ENCODE results near the gene SH3PXD2A. TPM values are rescaled to one million over a fixed set of nuclear protein-coding genes. Genes with fewer than 3 reads are reported as not detected.

The SH3PXD2A gene
- total RNA-seq, 2 experiments from 2014 or later: 14.8 to 16.0 TPM

GRCh38 chr10:103632247-103632642, 223.1 kb downstream of the SH3PXD2A start:
- no peaks in the 10 kb centered on the region for H3K27me3 Mint-ChIP-seq
- peaks cover 12% of the 10 kb centered on the region for H3K4me1 Mint-ChIP-seq
- POLR2A ChIA-PET: no interaction called here
- ATAC-seq (ENCODE audit: low read depth) (no peak), DNase-seq (no peak)
- no peaks in the 10 kb centered on the region for H3K9me3 Mint-ChIP-seq
- no peak overlapping the region for H3K4me3 Mint-ChIP-seq
- no peaks in the 10 kb centered on the region for H3K36me3 Mint-ChIP-seq
- H3K27ac Mint-ChIP-seq: no peak overlapping the region

- ATAC-seq (ENCODE audit: low read depth) (no peak), DNase-seq (no peak)
- peaks cover 12% of the 10 kb centered on the region for H3K4me1 Mint-ChIP-seq
- no peaks in the 10 kb centered on the region for H3K9me3 Mint-ChIP-seq
- H3K36me3 Mint-ChIP-seq: no peaks in the 10 kb centered on the region
- POLR2A ChIA-PET: no interaction called here
- no peaks in the 10 kb centered on the region for H3K27me3 Mint-ChIP-seq
- no peak overlapping the region for H3K4me3 Mint-ChIP-seq
- H3K27ac Mint-ChIP-seq: no peak overlapping the region
Measured at GRCh38 chr10:103630156-103630555, 225.2 kb downstream of the SH3PXD2A start.

GRCh38 chr10:103629581-103629980, 225.8 kb downstream of the SH3PXD2A start:
- no peak for DNase-seq
- no peak overlapping the region for H3K27ac Mint-ChIP-seq
- no peaks in the 10 kb centered on the region for H3K27me3 Mint-ChIP-seq
- peaks cover 12% of the 10 kb centered on the region for H3K4me1 Mint-ChIP-seq
- H3K36me3 Mint-ChIP-seq: no peaks in the 10 kb centered on the region
- no peak overlapping the region for H3K4me3 Mint-ChIP-seq
- no peak for ATAC-seq (ENCODE audit: low read depth)
- no peaks in the 10 kb centered on the region for H3K9me3 Mint-ChIP-seq
- POLR2A ChIA-PET: no interaction called here

- no peak overlapping the region for H3K27ac Mint-ChIP-seq
Measured at GRCh38 chr10:103627893-103628292, 227.5 kb downstream of the SH3PXD2A start.

GRCh38 chr10:103627111-103627892, 228.1 kb downstream of the SH3PXD2A start:
- no peak overlapping the region for H3K4me3 Mint-ChIP-seq
- no peaks in the 10 kb centered on the region for H3K27me3 Mint-ChIP-seq
- H3K9me3 Mint-ChIP-seq: no peaks in the 10 kb centered on the region
- ATAC-seq (ENCODE audit: low read depth) (no peak), DNase-seq (no peak)
- peaks cover 9% of the 10 kb centered on the region for H3K4me1 Mint-ChIP-seq
- POLR2A ChIA-PET: no interaction called here
- H3K27ac Mint-ChIP-seq: no peak overlapping the region
- peaks cover 2% of the 10 kb centered on the region for H3K36me3 Mint-ChIP-seq

More at GRCh38 chr10:103627893-103628292, 227.5 kb downstream of the SH3PXD2A start:
- Mint-ChIP-seq H3K9me3 (no peaks in the 10 kb centered on the region), H3K4me1 (peaks cover 11% of the 10 kb centered on the region), H3K36me3 (peaks cover 2% of the 10 kb centered on the region), H3K4me3 (no peak overlapping the region), H3K27me3 (no peaks in the 10 kb centered on the region)
- DNase-seq (no peak), ATAC-seq (ENCODE audit: low read depth) (no peak)
- POLR2A ChIA-PET: no interaction called here

- DNase-seq (no peak), ATAC-seq (ENCODE audit: low read depth) (no peak)
- peaks cover 2% of the 10 kb centered on the region for H3K36me3 Mint-ChIP-seq
- H3K27me3 Mint-ChIP-seq: no peaks in the 10 kb centered on the region
- H3K4me3 Mint-ChIP-seq: no peak overlapping the region
- H3K27ac Mint-ChIP-seq: no peak overlapping the region
- H3K9me3 Mint-ChIP-seq: no peaks in the 10 kb centered on the region
- peaks cover 3% of the 10 kb centered on the region for H3K4me1 Mint-ChIP-seq
- POLR2A ChIA-PET: no interaction called here
Measured at GRCh38 chr10:103626178-103626577, 229.2 kb downstream of the SH3PXD2A start.

- DNase-seq (no peak), ATAC-seq (ENCODE audit: low read depth) (no peak)
- Mint-ChIP-seq H3K9me3 (no peaks in the 10 kb centered on the region), H3K4me3 (no peak overlapping the region), H3K27ac (no peak overlapping the region), H3K4me1 (no peaks in the 10 kb centered on the region), H3K36me3 (peaks cover 4% of the 10 kb centered on the region), H3K27me3 (no peaks in the 10 kb centered on the region)
- POLR2A ChIA-PET: no interaction called here
Measured at GRCh38 chr10:103622935-103623574, 232.3 kb downstream of the SH3PXD2A start.

- peaks cover 4% of the 10 kb centered on the region for H3K36me3 Mint-ChIP-seq
- no peaks in the 10 kb centered on the region for H3K4me1 Mint-ChIP-seq
- no peak overlapping the region for H3K4me3 Mint-ChIP-seq
- no peaks in the 10 kb centered on the region for H3K27me3 Mint-ChIP-seq
- no peak overlapping the region for H3K27ac Mint-ChIP-seq
- H3K9me3 Mint-ChIP-seq: no peaks in the 10 kb centered on the region
- DNase-seq: no peak
- POLR2A ChIA-PET: no interaction called here
- ATAC-seq (ENCODE audit: low read depth): no peak
Measured at GRCh38 chr10:103622286-103622685, 233.1 kb downstream of the SH3PXD2A start.

GRCh38 chr10:103621783-103622125, 233.6 kb downstream of the SH3PXD2A start:
- POLR2A ChIA-PET: no interaction called here
- no peak overlapping the region for H3K27ac Mint-ChIP-seq
- no peak for DNase-seq
- H3K4me3 Mint-ChIP-seq: no peak overlapping the region
- H3K9me3 Mint-ChIP-seq: no peaks in the 10 kb centered on the region
- peaks cover 4% of the 10 kb centered on the region for H3K36me3 Mint-ChIP-seq
- H3K4me1 Mint-ChIP-seq: peaks cover 2% of the 10 kb centered on the region
- ATAC-seq (ENCODE audit: low read depth): no peak
- no peaks in the 10 kb centered on the region for H3K27me3 Mint-ChIP-seq

- Mint-ChIP-seq H3K4me1 (peaks cover 2% of the 10 kb centered on the region), H3K27me3 (no peaks in the 10 kb centered on the region), H3K36me3 (peaks cover 4% of the 10 kb centered on the region), H3K4me3 (no peak overlapping the region), H3K9me3 (no peaks in the 10 kb centered on the region), H3K27ac (no peak overlapping the region)
- POLR2A ChIA-PET: no interaction called here
- ATAC-seq (ENCODE audit: low read depth): no peak
- DNase-seq: no peak
Measured at GRCh38 chr10:103620891-103621782, 234.2 kb downstream of the SH3PXD2A start.

- no peak overlapping the region for H3K27ac Mint-ChIP-seq
- POLR2A ChIA-PET: no interaction called here
- no peaks in the 10 kb centered on the region for H3K9me3 Mint-ChIP-seq
- H3K27me3 Mint-ChIP-seq: no peaks in the 10 kb centered on the region
- H3K36me3 Mint-ChIP-seq: peaks cover 4% of the 10 kb centered on the region
- peaks cover 2% of the 10 kb centered on the region for H3K4me1 Mint-ChIP-seq
- DNase-seq (no peak), ATAC-seq (ENCODE audit: low read depth) (no peak)
- no peak overlapping the region for H3K4me3 Mint-ChIP-seq
Measured at GRCh38 chr10:103620352-103620740, 235.0 kb downstream of the SH3PXD2A start.

- H3K36me3 Mint-ChIP-seq: peaks cover 4% of the 10 kb centered on the region
- ATAC-seq (ENCODE audit: low read depth) (no peak), DNase-seq (no peak)
- no peak overlapping the region for H3K27ac Mint-ChIP-seq
- POLR2A ChIA-PET: no interaction called here
- H3K4me1 Mint-ChIP-seq: peaks cover 2% of the 10 kb centered on the region
- no peak overlapping the region for H3K4me3 Mint-ChIP-seq
- no peaks in the 10 kb centered on the region for H3K9me3 Mint-ChIP-seq
- H3K27me3 Mint-ChIP-seq: no peaks in the 10 kb centered on the region
Measured at GRCh38 chr10:103619424-103620351, 235.7 kb downstream of the SH3PXD2A start.

All from activated naive CD8-positive, alpha-beta T cell treated with anti-CD3 and anti-CD28 coated beads, Interleukin-2, amount 10 ng/mL, durations not matched to agents 7 days and 5 days (primary cell).